WTC11 (cell line): ENCODE results near the gene TEX14. TPM values are rescaled to one million over a fixed set of nuclear protein-coding genes. Genes with fewer than 3 reads are reported as not detected.

Experiments used
- ATAC-seq: fragments of 200-7000 bp; cut with Tn5 transposase; 2 replicates; pipeline ENCODE4 v1.10.0; 2021; ENCODE audit warnings: mild to moderate bottlenecking, moderate library complexity
- CTCF ChIA-PET: fragments of 300-600 bp; sonication (Branson Sonifier 250); formaldehyde crosslinking; loops from one replicate; lab custom pipeline; 2021; ENCODE audit warnings: antibody characterized with exemption; lab: Charles Lee
- POLR2A ChIA-PET: fragments of 350-600 bp; sonication (Branson Sonifier 250); formaldehyde crosslinking; loops from one replicate; lab custom pipeline; 2021; ENCODE audit warnings: antibody characterized with exemption; lab: Charles Lee
- DNase-seq: peaks from one replicate; pipeline ENCODE4 v3.0.0; 2021; ENCODE audit warnings: low spot score
- H3K27ac Mint-ChIP-seq: 2 replicates; pipeline ENCODE4 v1.8.0; 2021; ENCODE audit warnings: mixed read lengths
- H3K27me3 Mint-ChIP-seq: 2 replicates; pipeline ENCODE4 v1.8.0; 2021; ENCODE audit warnings: low read depth, mild to moderate bottlenecking, moderate library complexity, mixed read lengths
- H3K36me3 Mint-ChIP-seq: 2 replicates; pipeline ENCODE4 v1.8.0; 2021; ENCODE audit warnings: mixed read lengths
- H3K4me1 Mint-ChIP-seq: 2 replicates; pipeline ENCODE4 v1.8.0; 2022; ENCODE audit warnings: mixed read lengths
- H3K4me3 Mint-ChIP-seq: 2 replicates; pipeline ENCODE4 v1.8.0; 2021; ENCODE audit warnings: mild to moderate bottlenecking, moderate library complexity, mixed read lengths
- H3K9me3 Mint-ChIP-seq: 2 replicates; pipeline ENCODE4 v1.8.0; 2021; ENCODE audit warnings: mixed read lengths
- CREB1 ChIP-seq: sonication (generic); formaldehyde crosslinking; IDR thresholded peaks from 2 replicates; pipeline ENCODE4 v1.8.0; 2023; ENCODE audit warnings: mild to moderate bottlenecking, missing genetic modification reagents
- E2F1 ChIP-seq: sonication (generic); formaldehyde crosslinking; IDR thresholded peaks from 2 replicates; pipeline ENCODE4 v1.8.0; 2022; ENCODE audit warnings: mild to moderate bottlenecking, missing genetic modification reagents
- EMX1 ChIP-seq: fragments of 250-450 bp; sonication (Bioruptor Pico); IDR thresholded peaks from 2 replicates; pipeline ENCODE4 v1.8.0; 2021; ENCODE audit warnings: mild to moderate bottlenecking
- GABPB1 ChIP-seq: sonication (generic); formaldehyde crosslinking; IDR thresholded peaks from 2 replicates; pipeline ENCODE4 v1.8.1; 2023; ENCODE audit warnings: mild to moderate bottlenecking, missing genetic modification reagents
- GRHL2 ChIP-seq: fragments of 250-450 bp; sonication (Bioruptor Pico); IDR thresholded peaks from 2 replicates; pipeline ENCODE4 v1.8.0; 2022; ENCODE audit warnings: mild to moderate bottlenecking, moderate library complexity; ENCODE audit not compliant: insufficient replicate concordance, severe bottlenecking
- JAZF1 ChIP-seq: fragments of 250-450 bp; sonication (Bioruptor Pico); IDR thresholded peaks from 2 replicates; pipeline ENCODE4 v1.9.0; 2021; ENCODE audit warnings: moderate library complexity, mild to moderate bottlenecking, inconsistent platforms
- MXD4 ChIP-seq: fragments of 250-450 bp; sonication (Bioruptor Pico); IDR thresholded peaks from 2 replicates; pipeline ENCODE4 v1.8.0; 2021; ENCODE audit warnings: mild to moderate bottlenecking, moderate library complexity, borderline replicate concordance
- NFYB ChIP-seq: sonication (generic); formaldehyde crosslinking; conservative IDR thresholded peaks from 2 replicates; pipeline ENCODE4 v1.8.0; 2022; ENCODE audit warnings: low read depth, missing genetic modification reagents
- RORB ChIP-seq: fragments of 250-450 bp; sonication (Bioruptor Pico); IDR thresholded peaks from 2 replicates; pipeline ENCODE4 v1.9.0; 2021; ENCODE audit warnings: mild to moderate bottlenecking
- SMAD3 ChIP-seq: sonication (generic); formaldehyde crosslinking; IDR thresholded peaks from 2 replicates; pipeline ENCODE4 v1.8.0; 2022; ENCODE audit warnings: missing genetic modification reagents, mild to moderate bottlenecking, borderline replicate concordance
- SOX15 ChIP-seq: fragments of 250-450 bp; sonication (Bioruptor Pico); IDR thresholded peaks from 2 replicates; pipeline ENCODE4 v1.9.0; 2021; ENCODE audit warnings: mild to moderate bottlenecking
- STAT6 ChIP-seq: sonication (generic); formaldehyde crosslinking; conservative IDR thresholded peaks from 2 replicates; pipeline ENCODE4 v1.8.1; 2023; ENCODE audit warnings: mild to moderate bottlenecking, low read depth, missing genetic modification reagents, moderate library complexity
- TP53 ChIP-seq: sonication (generic); formaldehyde crosslinking; IDR thresholded peaks from 2 replicates; pipeline ENCODE4 v1.8.1; 2023; ENCODE audit warnings: mild to moderate bottlenecking, missing genetic modification reagents
- ZNF281 ChIP-seq: sonication (generic); formaldehyde crosslinking; IDR thresholded peaks from 2 replicates; pipeline ENCODE4 v1.8.0; 2023; ENCODE audit warnings: mild to moderate bottlenecking, missing genetic modification reagents
- ZNF317 ChIP-seq: sonication (generic); formaldehyde crosslinking; IDR thresholded peaks from 2 replicates; pipeline ENCODE4 v1.8.1; 2023; ENCODE audit warnings: low read depth, mild to moderate bottlenecking, moderate library complexity, missing genetic modification reagents, borderline replicate concordance
- ZNF671 ChIP-seq: fragments of 250-450 bp; sonication (Bioruptor Pico); IDR thresholded peaks from 2 replicates; pipeline ENCODE4 v1.8.0; 2021; ENCODE audit warnings: mild to moderate bottlenecking
- total RNA-seq: library from RNA; stranded (reverse); gene quantifications from 3 replicates; pipeline ENCODE4 v1.2.3, GENCODE V29; 2021
- TF ChIP-seq, protein P1 (sequence below): sonication (generic); formaldehyde crosslinking; IDR thresholded peaks from 2 replicates; pipeline ENCODE4 v1.8.1; 2023; ENCODE audit warnings: mild to moderate bottlenecking, moderate library complexity, missing genetic modification reagents
- TF ChIP-seq, protein P2 (sequence below): fragments of 250-450 bp; sonication (Bioruptor Pico); IDR thresholded peaks from 2 replicates; pipeline ENCODE4 v1.9.0; 2021; ENCODE audit warnings: mild to moderate bottlenecking
- TF ChIP-seq, protein P3 (sequence below): fragments of 250-450 bp; sonication (Bioruptor Pico); IDR thresholded peaks from 2 replicates; pipeline ENCODE4 v1.9.0; 2021; ENCODE audit warnings: moderate library complexity, mild to moderate bottlenecking, inconsistent platforms, borderline replicate concordance

Gene TEX14
- total RNA-seq, 1 experiment from 2014 or later: 1.4 TPM

DNA sequence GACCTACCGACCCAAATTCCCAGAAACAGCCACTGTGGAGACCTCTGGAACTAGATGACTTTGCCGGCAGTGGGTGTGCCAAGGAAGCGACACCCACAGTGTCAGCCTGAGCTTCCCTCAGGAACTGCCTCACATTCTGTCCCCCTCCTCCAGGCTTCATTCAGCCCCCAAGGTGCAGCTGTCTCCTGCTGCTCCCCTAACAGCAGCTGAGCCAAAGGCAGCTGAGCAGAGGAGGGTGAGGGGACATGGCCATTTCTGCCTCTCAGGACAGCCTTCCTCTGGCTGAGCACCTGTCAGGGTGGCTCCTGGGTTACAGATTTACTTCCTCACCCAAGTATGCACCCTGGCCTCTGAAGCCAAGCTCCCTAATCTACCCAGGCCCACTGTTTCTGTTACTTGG, 155.3 kb downstream of the TEX14 start:
- H3K4me1 Mint-ChIP-seq: peaks cover 22% of the 10 kb centered on the region
- no peaks in the 10 kb centered on the region for H3K36me3 Mint-ChIP-seq
- TF ChIP-seq, protein P1, sequence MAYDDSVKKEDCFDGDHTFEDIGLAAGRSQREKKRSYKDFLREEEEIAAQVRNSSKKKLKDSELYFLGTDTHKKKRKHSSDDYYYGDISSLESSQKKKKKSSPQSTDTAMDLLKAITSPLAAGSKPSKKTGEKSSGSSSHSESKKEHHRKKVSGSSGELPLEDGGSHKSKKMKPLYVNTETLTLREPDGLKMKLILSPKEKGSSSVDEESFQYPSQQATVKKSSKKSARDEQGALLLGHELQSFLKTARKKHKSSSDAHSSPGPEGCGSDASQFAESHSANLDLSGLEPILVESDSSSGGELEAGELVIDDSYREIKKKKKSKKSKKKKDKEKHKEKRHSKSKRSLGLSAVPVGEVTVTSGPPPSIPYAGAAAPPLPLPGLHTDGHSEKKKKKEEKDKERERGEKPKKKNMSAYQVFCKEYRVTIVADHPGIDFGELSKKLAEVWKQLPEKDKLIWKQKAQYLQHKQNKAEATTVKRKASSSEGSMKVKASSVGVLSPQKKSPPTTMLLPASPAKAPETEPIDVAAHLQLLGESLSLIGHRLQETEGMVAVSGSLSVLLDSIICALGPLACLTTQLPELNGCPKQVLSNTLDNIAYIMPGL (CRISPR knock-in tag): no peak
- no peak for TF ChIP-seq MXD4 (CRISPR knock-in tag)
- no peak for TF ChIP-seq CREB1 (CRISPR knock-in tag)
- no peak for TF ChIP-seq SMAD3 (CRISPR knock-in tag)
- TF ChIP-seq, all 79 proteins: peak for 0
- POLR2A ChIA-PET: no interaction called here
- Mint-ChIP-seq H3K27ac (no peak overlapping the region), H3K9me3 (no peaks in the 10 kb centered on the region), H3K4me3 (no peak overlapping the region), H3K27me3 (peaks cover 39% of the 10 kb centered on the region)
- CTCF ChIA-PET: interaction anchor here (1.2 to 1.5 kb wide), 3 partner anchors 9 to 16 kb away, joined by 3 to 6 read pairs (median 5); no protein-coding TSS in a partner anchor
- ATAC-seq: no peak
- no peak for DNase-seq

DNA sequence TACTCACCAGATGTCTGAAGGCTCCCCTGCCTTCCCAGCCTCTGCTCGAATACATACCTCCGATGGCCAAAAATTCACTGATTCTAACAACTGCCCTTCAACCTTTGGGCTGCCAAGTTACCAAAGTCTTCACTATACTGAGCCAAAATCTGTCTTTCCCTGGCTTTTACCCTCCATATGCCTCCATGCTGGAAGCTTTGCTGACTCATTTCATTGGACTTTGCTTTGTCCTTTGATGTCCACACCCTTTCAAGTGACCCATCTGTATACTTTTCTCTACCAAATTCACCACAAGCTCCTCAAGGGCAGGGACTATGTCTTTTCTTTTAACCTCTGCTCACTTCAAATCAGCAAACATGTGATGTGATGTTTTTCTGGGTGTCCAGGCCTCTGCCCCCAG, 156.4 kb downstream of the TEX14 start:
- ChIA-PET POLR2A (no interaction called here), CTCF (interaction anchor here (0.9 to 1.4 kb wide), 3 partner anchors 15 to 286 kb away, joined by 3 to 7 read pairs (median 6); no protein-coding TSS in a partner anchor)
- no peak for ATAC-seq
- Mint-ChIP-seq H3K4me1 (peaks cover 22% of the 10 kb centered on the region), H3K27ac (no peak overlapping the region), H3K27me3 (peaks cover 45% of the 10 kb centered on the region), H3K4me3 (no peak overlapping the region), H3K9me3 (no peaks in the 10 kb centered on the region), H3K36me3 (no peaks in the 10 kb centered on the region)
- TF ChIP-seq, protein P2, sequence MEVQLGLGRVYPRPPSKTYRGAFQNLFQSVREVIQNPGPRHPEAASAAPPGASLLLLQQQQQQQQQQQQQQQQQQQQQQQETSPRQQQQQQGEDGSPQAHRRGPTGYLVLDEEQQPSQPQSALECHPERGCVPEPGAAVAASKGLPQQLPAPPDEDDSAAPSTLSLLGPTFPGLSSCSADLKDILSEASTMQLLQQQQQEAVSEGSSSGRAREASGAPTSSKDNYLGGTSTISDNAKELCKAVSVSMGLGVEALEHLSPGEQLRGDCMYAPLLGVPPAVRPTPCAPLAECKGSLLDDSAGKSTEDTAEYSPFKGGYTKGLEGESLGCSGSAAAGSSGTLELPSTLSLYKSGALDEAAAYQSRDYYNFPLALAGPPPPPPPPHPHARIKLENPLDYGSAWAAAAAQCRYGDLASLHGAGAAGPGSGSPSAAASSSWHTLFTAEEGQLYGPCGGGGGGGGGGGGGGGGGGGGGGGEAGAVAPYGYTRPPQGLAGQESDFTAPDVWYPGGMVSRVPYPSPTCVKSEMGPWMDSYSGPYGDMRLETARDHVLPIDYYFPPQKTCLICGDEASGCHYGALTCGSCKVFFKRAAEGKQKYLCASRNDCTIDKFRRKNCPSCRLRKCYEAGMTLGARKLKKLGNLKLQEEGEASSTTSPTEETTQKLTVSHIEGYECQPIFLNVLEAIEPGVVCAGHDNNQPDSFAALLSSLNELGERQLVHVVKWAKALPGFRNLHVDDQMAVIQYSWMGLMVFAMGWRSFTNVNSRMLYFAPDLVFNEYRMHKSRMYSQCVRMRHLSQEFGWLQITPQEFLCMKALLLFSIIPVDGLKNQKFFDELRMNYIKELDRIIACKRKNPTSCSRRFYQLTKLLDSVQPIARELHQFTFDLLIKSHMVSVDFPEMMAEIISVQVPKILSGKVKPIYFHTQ (CRISPR knock-in tag): no peak
- TF ChIP-seq JAZF1 (CRISPR knock-in tag) (no peak), CREB1 (CRISPR knock-in tag) (no peak), STAT6 (CRISPR knock-in tag) (no peak), TP53 (CRISPR knock-in tag) (no peak), E2F1 (CRISPR knock-in tag) (no peak)
- DNase-seq: no peak

DNA sequence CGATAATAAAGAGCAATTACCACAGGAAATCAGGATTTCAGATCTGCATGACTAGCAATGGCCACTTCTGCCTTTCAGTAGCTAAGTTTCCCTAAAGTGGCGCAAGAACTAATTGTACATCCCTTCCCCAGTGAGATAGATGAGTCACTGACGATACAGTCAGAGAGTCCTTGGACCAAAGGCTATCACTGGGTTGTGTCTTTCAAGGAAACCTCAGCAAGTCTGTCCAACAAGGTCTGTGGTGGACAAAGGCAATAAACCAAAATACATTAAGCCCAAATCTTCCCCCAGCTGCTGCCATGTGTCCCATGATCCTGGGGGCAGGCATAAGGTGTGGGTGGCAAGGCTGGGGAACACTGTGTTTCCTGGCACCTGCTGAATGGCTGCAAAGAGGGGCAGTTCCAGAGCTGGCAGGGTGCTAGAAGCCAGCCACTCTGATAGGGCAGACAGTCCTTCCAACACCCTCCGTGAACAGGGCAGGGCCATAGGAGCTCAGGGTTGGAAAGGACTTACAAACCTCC, 156.9 kb downstream of the TEX14 start:
- DNase-seq (no peak), ATAC-seq (no peak)
- no peaks in the 10 kb centered on the region for H3K9me3 Mint-ChIP-seq
- ChIA-PET CTCF (interaction anchor here (0.9 to 6.5 kb wide), 4 partner anchors 14 to 286 kb away, joined by 3 to 42 read pairs (median 5); no protein-coding TSS in a partner anchor), POLR2A (no interaction called here)
- H3K27me3 Mint-ChIP-seq: peaks cover 50% of the 10 kb centered on the region
- no peak overlapping the region for H3K27ac Mint-ChIP-seq
- peaks cover 26% of the 10 kb centered on the region for H3K4me1 Mint-ChIP-seq
- no peaks in the 10 kb centered on the region for H3K36me3 Mint-ChIP-seq
- no peak overlapping the region for H3K4me3 Mint-ChIP-seq
- TF ChIP-seq GABPB1 (CRISPR knock-in tag): no peak
- no peak for TF ChIP-seq ZNF281 (CRISPR knock-in tag)
- no peak for TF ChIP-seq RORB (CRISPR knock-in tag)
- TF ChIP-seq GRHL2: no peak
- TF ChIP-seq EMX1 (CRISPR knock-in tag): no peak
- no peak for TF ChIP-seq NFYB
- no peak for TF ChIP-seq ZNF671 (CRISPR knock-in tag)
- TF ChIP-seq, protein P3, sequence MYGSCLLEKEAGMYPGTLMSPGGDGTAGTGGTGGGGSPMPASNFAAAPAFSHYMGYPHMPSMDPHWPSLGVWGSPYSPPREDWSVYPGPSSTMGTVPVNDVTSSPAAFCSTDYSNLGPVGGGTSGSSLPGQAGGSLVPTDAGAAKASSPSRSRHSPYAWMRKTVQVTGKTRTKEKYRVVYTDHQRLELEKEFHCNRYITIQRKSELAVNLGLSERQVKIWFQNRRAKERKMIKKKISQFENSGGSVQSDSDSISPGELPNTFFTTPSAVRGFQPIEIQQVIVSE: no peak
- TF ChIP-seq ZNF317 (CRISPR knock-in tag): no peak
- no peak for TF ChIP-seq SOX15
